ENCODE data around the gene GTPBP1. TPM values are rescaled to one million over a fixed set of nuclear protein-coding genes. Genes with fewer than 3 reads are reported as not detected.

GTPBP1 gene
- total RNA-seq (2022; extraction: Qiagen RNA extraction; ENCODE audit: low read depth) = 7.6 to 10.5 TPM (median 9.2 TPM) in 5 replicates

GRCh38 chr22:38705235-38706100 is at the start of gene GTPBP1:
TSS of gene GTPBP1 (plus strand) at chr22:38705944. CDS start at chr22:38705956, 12 bp downstream.

DNA sequence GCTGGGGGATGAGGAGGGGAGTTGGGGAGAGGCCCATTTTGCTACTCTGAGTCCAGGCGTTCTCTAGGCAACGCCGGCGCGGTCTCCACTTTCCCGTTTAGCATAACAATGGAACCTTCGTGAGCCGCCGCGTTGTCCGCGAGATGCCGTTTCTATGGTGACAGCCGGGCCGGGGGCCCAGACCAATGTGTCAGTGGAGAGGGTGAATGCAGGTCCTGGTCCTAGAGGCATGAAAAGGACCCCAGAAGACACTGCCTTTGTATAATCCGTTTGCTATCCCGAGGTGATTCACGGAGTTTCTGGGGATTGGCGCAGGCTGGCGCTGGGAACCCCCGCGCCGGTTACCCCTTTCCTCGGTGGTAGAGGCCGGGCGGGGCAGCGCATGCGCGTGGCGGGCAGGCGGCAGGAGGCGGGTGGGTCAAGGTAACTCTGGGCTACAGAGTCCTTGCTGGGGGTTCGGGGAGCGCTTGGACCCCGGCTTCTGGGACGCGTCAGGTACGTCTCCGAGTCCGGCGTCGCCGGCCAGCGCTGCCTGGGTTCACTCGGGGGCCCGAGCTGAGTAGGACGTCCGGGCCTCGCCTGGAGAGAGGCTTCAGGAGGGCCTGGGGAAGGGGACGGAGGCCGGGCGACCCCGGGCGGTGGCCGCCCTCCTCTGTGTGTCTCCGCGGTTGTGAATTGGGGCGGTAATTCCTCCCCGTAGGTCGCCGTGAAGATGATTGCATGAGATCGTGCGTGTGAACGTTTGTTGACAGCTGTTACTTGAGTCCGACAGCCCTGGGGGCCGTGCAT is 49.3 kb upstream of the GTPBP1 start, which contains the start of the genes CBY1 and FAM227A:
Gene CBY1, plus strand, starts transcription at position 383 of the 789 bp plus-strand sequence. CDS start 11,417 bp downstream, outside the sequence.
Gene FAM227A, minus strand, starts transcription at position 137 of the 789 bp plus-strand sequence. CDS start 6,224 bp downstream, outside the sequence.

GRCh38 chr22:38681582-38682335 is 24.0 kb upstream of the GTPBP1 start, which contains the start of gene TOMM22:
TSS of gene TOMM22 (plus strand) at chr22:38681957. CDS start at chr22:38681979, 22 bp downstream.

GRCh38 chr22:38700789-38701628 is 4.7 kb upstream of the GTPBP1 start, which contains the start of gene JOSD1:
TSS of gene JOSD1 (minus strand) at chr22:38700943. CDS start at chr22:38699987, 956 bp downstream.

DNA sequence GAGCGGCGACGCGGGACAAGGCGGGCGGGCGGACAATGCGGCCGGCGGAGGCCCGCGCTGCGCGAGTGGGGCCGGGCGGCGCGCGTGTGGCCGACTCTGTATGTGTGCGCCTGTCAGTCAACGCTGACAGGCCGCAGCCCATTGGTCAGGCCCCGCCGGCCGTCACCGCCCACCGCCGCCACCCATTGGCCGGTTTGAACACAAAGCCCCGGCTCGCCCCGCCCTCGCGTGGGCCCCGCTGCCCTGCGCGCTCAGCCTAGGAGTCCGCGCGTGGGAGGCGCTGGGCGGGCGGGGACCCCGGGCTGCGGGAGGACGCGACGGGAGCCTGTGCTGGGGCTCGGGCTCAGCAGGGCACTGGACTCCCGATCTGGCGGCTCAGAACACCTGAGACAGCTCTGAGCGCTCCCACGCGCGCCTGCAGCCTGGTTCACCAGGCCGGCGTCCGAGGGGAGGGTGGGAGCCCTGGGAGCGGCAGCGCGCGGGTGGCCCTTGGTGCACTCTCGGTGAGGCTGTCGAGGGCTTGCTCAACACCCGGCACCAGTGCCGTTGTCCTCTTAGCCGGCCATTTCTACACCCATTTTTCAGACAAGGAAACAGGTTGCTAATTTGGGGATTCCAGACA is 50.3 kb downstream of the GTPBP1 start, which contains the start of gene SUN2:
Gene SUN2, minus strand, starts transcription at position 88 of the 622 bp plus-strand sequence. CDS start 3,370 bp downstream, outside the sequence.

Other genes with a start within 250 kb of the GTPBP1 start
- gene KDELR3, start 237.8 kb upstream of the GTPBP1 start, total RNA-seq (2022; extraction: Qiagen RNA extraction; ENCODE audit: low read depth) = 18.6 to 19.9 TPM (median 19.6 TPM) in 5 replicates
- gene DDX17, start 199.6 kb upstream of the GTPBP1 start, total RNA-seq (2022; extraction: Qiagen RNA extraction; ENCODE audit: low read depth) = 70.5 to 93.1 TPM (median 89.9 TPM) in 5 replicates
- gene DMC1, start 135.8 kb upstream of the GTPBP1 start, total RNA-seq (2022; extraction: Qiagen RNA extraction; ENCODE audit: low read depth) = 2.6 to 6.1 TPM (median 5.0 TPM) in 5 replicates
- 0.42 to 0.75 TPM (median 0.71 TPM) in 5 replicates for gene FAM227A, start 49.6 kb upstream of the GTPBP1 start, total RNA-seq (2022; extraction: Qiagen RNA extraction; ENCODE audit: low read depth)
- 13.4 to 19.2 TPM (median 15.1 TPM) in 5 replicates for gene CBY1, start 49.3 kb upstream of the GTPBP1 start, total RNA-seq (2022; extraction: Qiagen RNA extraction; ENCODE audit: low read depth)
- 68.5 to 92.7 TPM (median 75.9 TPM) in 5 replicates for gene TOMM22, start 24.0 kb upstream of the GTPBP1 start, total RNA-seq (2022; extraction: Qiagen RNA extraction; ENCODE audit: low read depth)
- gene JOSD1, start 5.0 kb upstream of the GTPBP1 start, total RNA-seq (2022; extraction: Qiagen RNA extraction; ENCODE audit: low read depth) = 26.5 to 31.2 TPM (median 29.4 TPM) in 5 replicates
- 22.9 to 37.2 TPM (median 33.4 TPM) in 5 replicates for gene SUN2, start 50.1 kb downstream of the GTPBP1 start, total RNA-seq (2022; extraction: Qiagen RNA extraction; ENCODE audit: low read depth)
- 8.0 to 11.6 TPM (median 10.5 TPM) in 5 replicates for gene DNAL4, start 88.2 kb downstream of the GTPBP1 start, total RNA-seq (2022; extraction: Qiagen RNA extraction; ENCODE audit: low read depth)
- gene NPTXR, start 138.1 kb downstream of the GTPBP1 start, total RNA-seq (2022; extraction: Qiagen RNA extraction; ENCODE audit: low read depth) = 10.0 to 14.7 TPM (median 11.2 TPM) in 5 replicates
- gene CBX6, start 166.3 kb downstream of the GTPBP1 start, total RNA-seq (2022; extraction: Qiagen RNA extraction; ENCODE audit: low read depth) = 27.3 to 33.9 TPM (median 31.3 TPM) in 5 replicates

Measured in A549 treated with RU486 at 1 μM for 4 hours (cell line).